T-helper 2 cell treated with Interferon-gamma antibody and Interleukin-4, amounts not matched to agents 100 ng/mL and 5 ng/mL, for 36 hours (primary cell): ENCODE results near the gene DSCAM. TPM values are rescaled to one million over a fixed set of nuclear protein-coding genes. Genes with fewer than 3 reads are reported as not detected.

Experiments
- intact Hi-C: fragments of 100-400 bp; cut with micrococcal nuclease; formaldehyde crosslinking; loops from one replicate; pipeline ENCODE4 v1.15.1; 2023
- total RNA-seq: library from RNA; stranded (reverse); gene quantifications from 2 replicates; pipeline ENCODE4 v1.2.3, GENCODE V29; 2022

DSCAM gene
- total RNA-seq, 1 donor from 2014 or later = not detected

GRCh38 chr21:40143822-40144525 is 703.0 kb downstream of the DSCAM start:
- intact Hi-C loops = loop anchor here (5.0 kb wide), 2 partner anchors 243 to 923 kb away; no protein-coding TSS in a partner anchor

DNA sequence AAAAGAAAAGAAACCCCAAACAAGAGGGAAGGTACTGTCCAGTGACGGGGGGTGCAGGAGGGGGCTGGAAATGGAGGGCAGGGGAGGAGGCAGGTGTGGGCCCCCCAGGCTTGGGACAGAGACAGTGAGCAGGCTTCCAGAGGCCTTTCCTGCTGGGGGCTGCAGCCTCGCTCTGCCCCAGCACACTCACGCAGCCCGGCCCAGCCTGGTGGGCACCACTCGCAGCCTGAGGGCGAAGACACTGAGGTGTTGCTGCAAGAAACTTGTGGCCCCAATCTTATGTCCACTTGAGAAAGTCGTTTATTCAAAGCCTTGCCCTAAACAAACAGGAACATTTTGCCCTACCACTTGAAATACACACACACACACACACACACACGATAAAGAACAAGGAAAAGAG is 705.3 kb downstream of the DSCAM start:
- intact Hi-C loops = loop anchor here (5.0 kb wide), 2 partner anchors 246 to 926 kb away; no protein-coding TSS in a partner anchor

DNA sequence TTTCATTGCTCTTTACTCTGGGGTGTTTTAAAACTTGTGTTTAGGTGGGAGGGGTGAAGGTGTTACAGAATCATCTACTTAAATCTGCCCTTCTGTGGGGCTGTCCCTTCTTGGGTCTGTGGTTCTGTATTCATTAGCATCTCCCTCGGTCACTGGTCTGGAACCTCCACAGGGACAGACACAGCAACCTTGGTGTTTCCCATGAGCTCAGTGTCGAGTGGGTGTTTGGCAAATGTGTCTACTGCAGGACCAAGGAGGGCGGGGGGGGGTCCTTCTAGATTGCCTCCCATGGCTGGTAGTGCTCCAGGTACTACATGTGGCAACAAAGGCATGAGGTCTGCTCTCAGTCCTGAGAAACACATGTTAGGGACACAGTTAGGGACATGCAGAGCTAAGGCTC is 706.3 kb downstream of the DSCAM start:
- intact Hi-C loops = loop anchor here (5.0 kb wide), 2 partner anchors 247 to 927 kb away; no protein-coding TSS in a partner anchor

DNA sequence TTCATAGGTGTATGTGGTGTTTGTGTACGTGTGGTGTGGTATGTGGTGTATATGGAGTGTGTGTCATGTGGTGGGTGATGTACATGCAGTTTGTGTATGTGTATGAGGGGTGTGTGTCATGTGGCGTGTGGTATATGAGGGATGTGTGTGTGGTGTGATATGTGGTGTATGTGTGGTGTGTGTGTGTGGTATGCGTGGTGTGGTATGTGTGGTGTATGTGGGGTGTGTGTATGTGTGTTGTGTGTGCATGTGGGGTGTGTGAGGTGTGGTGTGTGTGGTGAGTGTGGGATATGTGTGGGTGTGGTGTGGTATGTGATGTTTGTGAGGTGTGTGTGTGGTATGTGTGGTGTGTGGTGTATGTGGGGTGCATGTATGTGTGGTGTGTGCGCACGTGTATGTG is 707.3 kb downstream of the DSCAM start:
- intact Hi-C loops = loop anchor here (5.0 kb wide), 2 partner anchors 248 to 928 kb away; no protein-coding TSS in a partner anchor

GRCh38 chr21:40136571-40136970 is 710.4 kb downstream of the DSCAM start:
- intact Hi-C loops = no loop called here

DNA sequence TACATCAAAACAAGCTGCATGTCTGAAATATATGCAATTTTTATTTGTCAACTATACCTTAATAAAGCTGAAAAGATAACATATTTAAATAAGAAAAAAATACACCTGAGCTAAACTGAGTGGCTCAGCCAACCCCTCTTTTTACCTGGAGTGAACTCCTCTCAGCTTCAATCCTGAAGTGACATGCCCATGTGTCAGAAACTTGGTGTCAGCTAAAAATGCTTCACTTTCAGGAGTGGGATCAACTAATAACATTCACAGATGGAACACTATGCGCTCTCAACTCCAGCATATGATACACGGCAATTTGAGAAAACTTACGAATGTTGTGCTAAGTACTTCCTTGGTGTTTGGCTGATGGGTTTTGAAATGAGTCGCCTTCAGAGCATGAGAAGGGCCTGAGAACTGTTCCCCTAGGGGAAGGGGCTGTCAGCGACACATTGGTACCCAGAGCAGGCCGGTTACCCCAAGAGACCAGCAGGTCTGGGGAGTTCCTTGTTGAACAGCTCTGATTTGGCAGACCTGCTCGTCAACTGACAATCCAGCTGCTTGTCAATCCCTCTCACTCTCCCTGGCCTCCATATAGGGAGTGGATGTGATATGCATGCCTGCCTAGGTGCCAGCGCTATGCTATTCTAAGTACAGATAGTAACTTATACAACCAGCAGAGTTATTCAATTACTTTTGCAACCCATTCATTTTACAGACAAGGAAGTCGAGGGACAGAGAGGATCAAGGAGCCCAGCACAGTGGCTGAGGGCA is 712.0 kb downstream of the DSCAM start:
- intact Hi-C loops = no loop called here

GRCh38 chr21:40130476-40130875 is 716.5 kb downstream of the DSCAM start:
- intact Hi-C loops = no loop called here

- intact Hi-C loops = no loop called here
Observed at GRCh38 chr21:40129809-40130208, 717.1 kb downstream of the DSCAM start.

DNA sequence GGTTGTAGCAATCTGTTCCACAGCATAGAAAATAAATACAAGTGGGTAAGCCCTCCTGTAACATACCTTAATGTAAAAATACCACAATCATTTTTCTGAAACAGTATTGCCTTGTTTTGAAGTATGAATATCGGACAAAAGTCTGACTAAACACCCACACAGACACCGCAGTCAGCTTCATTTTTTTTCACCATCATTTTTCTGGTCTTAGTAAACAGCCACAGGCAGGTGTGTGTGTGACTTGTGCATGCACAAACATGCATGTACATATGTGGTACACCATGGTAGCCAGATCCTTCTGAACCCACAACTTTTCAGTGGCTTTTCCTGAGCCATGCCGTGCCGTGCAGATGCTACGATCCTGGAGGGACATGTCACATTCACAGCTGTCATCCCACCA is 718.1 kb downstream of the DSCAM start:
- intact Hi-C loops = no loop called here

GRCh38 chr21:40120940-40121575 is 725.9 kb downstream of the DSCAM start:
- intact Hi-C loops = no loop called here

DNA sequence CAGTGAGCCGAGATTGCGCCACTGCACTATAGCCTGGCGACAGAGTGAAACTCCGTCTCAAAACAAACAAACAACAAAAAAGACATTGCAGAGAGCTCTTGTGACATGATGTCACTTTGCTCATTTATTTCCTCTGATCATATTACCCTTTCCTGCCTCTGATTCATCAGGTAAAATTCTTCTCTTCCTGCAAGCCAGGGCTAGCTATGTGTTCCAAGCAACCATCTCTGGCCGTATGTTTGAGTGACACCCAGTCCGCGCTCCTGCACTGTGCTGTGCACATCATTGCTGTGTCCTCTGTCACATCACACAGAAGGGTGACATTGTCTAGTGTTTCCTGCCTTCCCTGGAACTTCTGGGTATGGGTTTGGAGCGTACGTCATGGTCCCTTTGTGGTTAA is 728.4 kb downstream of the DSCAM start:
- intact Hi-C loops = no loop called here

- intact Hi-C loops = no loop called here
Observed at GRCh38 chr21:40117236-40117635, 729.7 kb downstream of the DSCAM start.

- intact Hi-C loops = no loop called here
Observed at GRCh38 chr21:40115775-40116174, 731.2 kb downstream of the DSCAM start.

DNA sequence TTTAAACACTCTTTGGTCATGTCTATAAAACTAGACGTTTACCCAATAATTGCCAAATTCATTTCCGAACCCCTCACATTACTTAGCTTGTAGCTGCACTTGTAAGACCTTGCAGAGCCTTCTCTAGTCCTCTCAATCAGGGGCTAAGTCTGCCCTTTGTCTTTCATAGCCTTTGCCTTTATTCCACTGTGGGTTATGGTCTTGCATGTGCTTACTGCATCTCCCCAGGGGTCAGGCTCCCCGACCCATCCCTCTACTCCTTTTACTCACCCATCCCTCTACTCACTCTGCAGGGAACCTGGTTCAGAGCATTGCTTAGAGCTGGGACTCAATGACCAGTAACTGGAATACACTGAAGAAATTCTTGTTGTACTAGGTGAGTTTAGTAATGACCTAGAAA is 744.3 kb downstream of the DSCAM start:
- intact Hi-C loops = no loop called here

- intact Hi-C loops = no loop called here
Observed at GRCh38 chr21:40099809-40100208, 747.1 kb downstream of the DSCAM start.

GRCh38 chr21:40095477-40095876 is 751.5 kb downstream of the DSCAM start:
- intact Hi-C loops = no loop called here

DNA sequence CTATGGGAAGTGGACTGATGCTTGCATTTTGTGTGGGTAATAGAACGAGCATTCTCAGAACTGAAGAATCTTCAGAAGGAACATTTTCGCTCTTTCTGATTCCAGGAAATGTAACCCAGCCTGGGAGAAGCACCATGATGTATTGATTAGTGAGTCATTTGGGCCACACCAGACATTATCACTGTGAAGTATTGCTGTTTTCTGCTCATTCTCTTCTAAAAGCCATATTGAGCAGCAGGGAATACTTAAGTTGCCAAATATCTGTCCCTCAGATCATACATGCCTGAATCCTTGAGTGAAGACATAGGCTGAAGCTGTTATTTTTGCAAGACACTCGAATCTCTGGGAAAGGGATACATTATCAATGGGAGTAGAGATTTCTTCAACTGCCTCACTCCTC is 766.6 kb downstream of the DSCAM start:
- intact Hi-C loops = no loop called here

DNA sequence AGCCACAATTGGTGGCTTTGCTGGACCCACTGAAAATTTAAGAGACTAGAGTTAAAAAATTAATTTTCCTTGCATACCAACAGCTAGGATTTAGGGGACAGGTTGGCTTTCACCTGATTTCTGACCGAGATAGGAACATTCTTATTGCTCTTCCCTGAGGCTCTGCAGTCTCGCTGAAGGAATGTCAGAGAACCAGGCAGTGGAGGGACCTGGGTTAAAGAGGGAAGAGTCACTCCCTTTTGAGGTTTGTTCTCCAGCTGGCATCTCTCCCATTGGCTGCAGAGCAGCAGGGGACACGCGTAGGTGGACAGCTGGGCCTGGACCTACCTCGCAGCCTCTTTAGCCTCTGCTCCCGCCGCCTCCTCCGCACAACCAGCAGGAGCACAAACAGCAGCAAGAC is 772.2 kb downstream of the DSCAM start:
- intact Hi-C loops = no loop called here

GRCh38 chr21:40074198-40074597 is 772.8 kb downstream of the DSCAM start:
- intact Hi-C loops = no loop called here

GRCh38 chr21:40073642-40074041 is 773.3 kb downstream of the DSCAM start:
- intact Hi-C loops = no loop called here

GRCh38 chr21:40070871-40071270 is 776.1 kb downstream of the DSCAM start:
- intact Hi-C loops = no loop called here

- intact Hi-C loops = no loop called here
Observed at GRCh38 chr21:40067751-40068150, 779.2 kb downstream of the DSCAM start.
